ENCODE measurements around the gene IFNL1.

IFNL1 gene

GRCh38 chr19:39252458-39252857 is 43.7 kb upstream of the IFNL1 start:
- TF ChIP-seq CTCF (IDR thresholded peaks at IDR 0.05) (no peak), ZFX (IDR thresholded peaks at IDR 0.05; ENCODE audit: borderline replicate concordance) (no peak)
- H3K27ac ChIP-seq: no peak overlapping the region

- TF ChIP-seq CTCF (IDR thresholded peaks at IDR 0.05) (no peak), ZFX (IDR thresholded peaks at IDR 0.05; ENCODE audit: borderline replicate concordance) (no peak)
- H3K27ac ChIP-seq: no peak overlapping the region
These were observed 42.6 kb upstream of the IFNL1 start for GRCh38 chr19:39253374-39254149.

DNA sequence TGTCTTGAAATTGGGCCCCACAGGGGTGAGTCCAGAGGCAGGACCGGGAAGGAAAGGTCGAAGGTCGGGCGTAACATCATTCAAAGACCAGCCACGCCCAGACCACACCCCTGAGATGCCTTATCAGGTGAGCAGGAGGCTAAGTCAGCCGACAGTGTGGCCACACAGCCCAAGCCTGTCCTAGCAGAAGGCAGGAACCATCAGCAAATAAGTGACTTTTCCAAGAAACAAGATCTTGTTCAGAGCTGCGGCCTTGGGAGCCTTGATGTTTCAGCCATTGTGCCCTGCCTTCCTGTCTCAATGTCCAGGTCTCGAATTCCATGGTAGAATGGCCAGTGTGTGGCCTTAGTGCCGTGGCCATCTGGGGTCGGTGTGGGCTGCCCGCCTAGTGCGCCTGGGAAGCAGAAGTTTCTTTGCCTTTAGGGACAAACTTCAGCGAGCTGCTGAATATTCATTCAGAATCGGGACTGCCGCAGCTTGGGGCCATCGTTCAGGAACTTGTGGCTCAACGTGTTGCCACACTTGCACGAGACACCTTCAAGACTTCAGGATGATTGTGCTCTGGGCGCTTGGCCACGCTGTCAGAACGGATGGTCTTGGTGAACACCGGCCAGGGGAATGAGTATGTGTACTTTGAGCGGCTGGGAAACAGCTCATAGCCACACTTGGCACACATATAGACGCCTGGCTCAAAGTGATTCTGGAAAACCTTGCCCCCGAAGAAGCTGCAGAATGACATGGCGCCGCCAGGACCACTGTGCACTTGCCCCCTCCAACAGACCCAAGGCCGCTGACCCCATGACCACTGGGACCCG is 41.5 kb upstream of the IFNL1 start:
- TF ChIP-seq CTCF (IDR thresholded peaks at IDR 0.05) (no peak), ZFX (IDR thresholded peaks at IDR 0.05; ENCODE audit: borderline replicate concordance) (no peak)
- no peak overlapping the region for H3K27ac ChIP-seq

GRCh38 chr19:39257227-39257626 is 39.0 kb upstream of the IFNL1 start:
- no peak overlapping the region for H3K27ac ChIP-seq
- TF ChIP-seq ZFX (IDR thresholded peaks at IDR 0.05; ENCODE audit: borderline replicate concordance): no peak
- TF ChIP-seq CTCF (IDR thresholded peaks at IDR 0.05): no peak

- TF ChIP-seq ZFX (IDR thresholded peaks at IDR 0.05; ENCODE audit: borderline replicate concordance) (no peak), CTCF (IDR thresholded peaks at IDR 0.05) (no peak)
- H3K27ac ChIP-seq: no peak overlapping the region
These were observed 34.5 kb upstream of the IFNL1 start for GRCh38 chr19:39261704-39262103.

DNA sequence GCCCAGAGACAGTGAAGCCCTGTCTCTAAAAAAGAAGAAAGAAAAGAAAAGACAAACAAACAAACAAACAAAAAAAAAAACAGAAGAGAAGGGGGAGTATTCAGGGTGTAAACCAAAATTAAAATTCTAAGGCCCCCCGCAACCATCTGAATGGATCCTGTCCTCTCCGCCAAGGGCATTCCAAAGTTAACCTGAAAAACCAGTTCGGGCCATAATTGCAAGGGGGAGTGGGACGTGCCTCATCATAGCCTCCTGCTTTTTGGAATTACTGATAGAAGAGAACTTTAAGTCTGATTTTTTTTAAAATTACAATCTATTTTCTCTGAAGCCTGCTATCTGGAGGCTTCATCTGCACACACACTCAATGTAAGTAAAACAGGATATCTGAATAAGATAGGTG is 33.7 kb upstream of the IFNL1 start:
- no peak for TF ChIP-seq CTCF (IDR thresholded peaks at IDR 0.05)
- TF ChIP-seq ZFX (IDR thresholded peaks at IDR 0.05; ENCODE audit: borderline replicate concordance): no peak
- no peak overlapping the region for H3K27ac ChIP-seq

- TF ChIP-seq ZFX (IDR thresholded peaks at IDR 0.05; ENCODE audit: borderline replicate concordance): no peak
- no peak for TF ChIP-seq CTCF (IDR thresholded peaks at IDR 0.05)
- H3K27ac ChIP-seq: no peak overlapping the region
These were observed 32.3 kb upstream of the IFNL1 start for GRCh38 chr19:39263912-39264305.
